HepG2 (cell line): ENCODE results near the gene PRIMPOL. TPM values are rescaled to one million over a fixed set of nuclear protein-coding genes. Genes with fewer than 3 reads are reported as not detected.

Experiments used
- ATAC-seq: fragments of 200-7000 bp; cut with Tn5 transposase; 3 replicates; pipeline ENCODE4 v1.9.1; 2020; ENCODE audit warnings: mild to moderate bottlenecking, moderate library complexity
- BruUV-seq: library from RNA; stranded (reverse); fragments of 400-500 nt; replicated peaks from 2 replicates; lab custom pipeline; 2021; lab: Mats Ljungman, UMichigan
- CTCF ChIA-PET: fragments of 300-600 bp; formaldehyde crosslinking; extraction: SDS; loops from one replicate; lab custom pipeline; 2021; ENCODE audit warnings: low total read pairs, inconsistent platforms, low intra/inter-chr PET ratio; lab: Yijun Ruan, JAX
- POLR2A ChIA-PET: fragments of 350-600 bp; sonication (Branson Sonifier 250); formaldehyde crosslinking; loops from one replicate; lab custom pipeline; 2020; ENCODE audit warnings: antibody characterized with exemption, inconsistent platforms; lab: Yijun Ruan, JAX
- DNase-seq: peaks from one replicate; pipeline ENCODE4 v3.0.0-alpha.2; 2015; ENCODE audit warnings: low spot score
- FAIRE-seq: peaks from 3 replicates; lab custom pipeline; 2011; peaks lifted over from hg19 to GRCh38; lab: Jason Lieb, UNC
- H2AFZ ChIP-seq: one replicate; pipeline ENCODE4 v1.6.1; 2011; ENCODE audit warnings: low read length, inconsistent platforms
- H3K27ac ChIP-seq: fragments of 300-600 bp; 3 replicates; pipeline ENCODE4 v1.8.0; 2011; ENCODE audit warnings: mixed run types, mild to moderate bottlenecking, mixed read lengths, low read length, inconsistent platforms; ENCODE audit not compliant: insufficient read depth; ENCODE audit errors: extremely low read length
- H3K27me3 ChIP-seq, 2 experiments: fragments of 200-600 bp in 1 of 2; 2 replicates in 1 of 2; 3 replicates in 1 of 2; pipeline versions ENCODE4 v1.6.0 to v1.8.0; 2011; ENCODE audit warnings: low read length in 2 of 2, mild to moderate bottlenecking in 2 of 2, moderate library complexity in 2 of 2, inconsistent platforms in 1 of 2; ENCODE audit not compliant: insufficient read depth in 2 of 2, control insufficient read depth in 1 of 2
- H3K36me3 ChIP-seq, 2 experiments: fragments of 200-600 bp in 1 of 2; replicated peaks in 1 of 2; 2 replicates in 1 of 2; 3 replicates in 1 of 2; pipeline versions ENCODE4 v1.5.1 to v1.8.0; 2011; ENCODE audit warnings: low read length in 2 of 2, inconsistent platforms in 1 of 2; ENCODE audit not compliant: insufficient read depth in 2 of 2, control insufficient read depth in 1 of 2
- H3K4me1 ChIP-seq: 2 replicates; pipeline ENCODE4 v1.5.1; 2012; ENCODE audit warnings: low read length, inconsistent platforms; ENCODE audit not compliant: insufficient read depth
- H3K4me2 ChIP-seq: 2 replicates; pipeline ENCODE4 v1.6.0; 2011; ENCODE audit warnings: low read depth, low read length, inconsistent platforms
- H3K4me3 ChIP-seq, 3 experiments: fragments of 200-600 bp in 1 of 3; sonication (generic), shearing (Covaris generic) in 1 of 3; replicated peaks in 1 of 3; 2 replicates each; pipeline ENCODE4 v1.5.1; 2011 to 2016; ENCODE audit warnings: low read length in 3 of 3, inconsistent platforms in 2 of 3, low read depth in 2 of 3, mild to moderate bottlenecking in 2 of 3, control low read depth in 1 of 3, mixed read lengths in 1 of 3; ENCODE audit not compliant: insufficient read depth in 1 of 3
- H3K79me2 ChIP-seq: one replicate; pipeline ENCODE4 v1.6.1; 2011; ENCODE audit warnings: low read length, inconsistent platforms; ENCODE audit not compliant: insufficient read depth
- H3K9ac ChIP-seq: 2 replicates; pipeline ENCODE4 v1.6.0; 2011; ENCODE audit warnings: mild to moderate bottlenecking, low read depth, low read length, inconsistent platforms; ENCODE audit not compliant: insufficient read depth
- H3K9me3 ChIP-seq: 2 replicates; pipeline ENCODE4 v1.5.1; 2012; ENCODE audit warnings: mild to moderate bottlenecking, low read length
- H4K20me1 ChIP-seq: 2 replicates; pipeline ENCODE4 v1.6.0; 2011; ENCODE audit warnings: inconsistent platforms, mild to moderate bottlenecking, low read length, moderate library complexity; ENCODE audit not compliant: insufficient read depth
- BHLHE40 ChIP-seq: IDR thresholded peaks from 2 replicates; pipeline ENCODE4 v1.6.1; 2011; ENCODE audit warnings: low read length, improper control_type of control experiment
- CREM ChIP-seq, 2 experiments: sonication (generic) in 1 of 2; formaldehyde crosslinking in 1 of 2; IDR thresholded peaks; 2 replicates each; pipeline versions ENCODE4 v1.4.0 to v1.6.1; 2016 to 2020; ENCODE audit warnings: antibody characterized with exemption in 1 of 2, mild to moderate bottlenecking in 1 of 2, missing genetic modification reagents in 1 of 2
- ELF3 ChIP-seq: IDR thresholded peaks from 2 replicates; pipeline ENCODE4 v1.6.1; 2016; ENCODE audit warnings: missing genetic modification reagents, missing compliant biosample characterization
- FOSL1 ChIP-seq: sonication (generic); formaldehyde crosslinking; IDR thresholded peaks from 2 replicates; pipeline ENCODE4 v1.9.0; 2021; ENCODE audit warnings: missing genetic modification reagents, borderline replicate concordance
- FOXA1 ChIP-seq, 2 experiments: fragments of 450-650 bp in 1 of 2; sonication (generic) in 1 of 2; formaldehyde crosslinking in 1 of 2; IDR thresholded peaks; 2 replicates each; pipeline versions ENCODE4 v1.4.0 to v1.6.1; 2016 to 2020; ENCODE audit warnings: missing genetic modification reagents in 1 of 2
- HOXD1 ChIP-seq: sonication (generic); formaldehyde crosslinking; IDR thresholded peaks from 2 replicates; pipeline ENCODE4 v1.5.0; 2020; ENCODE audit warnings: missing genetic modification reagents
- MAZ ChIP-seq, 2 experiments: sonication (generic) in 1 of 2; formaldehyde crosslinking in 1 of 2; IDR thresholded peaks; 2 replicates each; pipeline versions ENCODE4 v1.5.0 to v1.6.1; 2012 to 2020; ENCODE audit warnings: low read depth in 2 of 2, mild to moderate bottlenecking in 2 of 2, borderline replicate concordance in 1 of 2, improper control_type of control experiment in 1 of 2, low read length in 1 of 2, missing genetic modification reagents in 1 of 2, moderate library complexity in 1 of 2
- MLLT10 ChIP-seq: sonication (generic); formaldehyde crosslinking; IDR thresholded peaks from 2 replicates; pipeline ENCODE4 v1.4.0; 2020; ENCODE audit warnings: missing genetic modification reagents
- RARG ChIP-seq: sonication (generic); formaldehyde crosslinking; IDR thresholded peaks from 2 replicates; pipeline ENCODE4 v1.4.0; 2020; ENCODE audit warnings: low read depth, mild to moderate bottlenecking, missing genetic modification reagents
- SIN3B ChIP-seq: fragments of 150-350 bp; IDR thresholded peaks from 2 replicates; pipeline ENCODE4 v1.6.1; 2014; ENCODE audit warnings: low read length
- SIX1 ChIP-seq: sonication (generic); formaldehyde crosslinking; IDR thresholded peaks from 2 replicates; pipeline ENCODE4 v1.4.0; 2020; ENCODE audit warnings: missing genetic modification reagents, borderline replicate concordance
- ZBTB40 ChIP-seq, 2 experiments: fragments of 450-650 bp in 1 of 2; sonication (generic) in 1 of 2; formaldehyde crosslinking in 1 of 2; IDR thresholded peaks; 2 replicates each; pipeline versions ENCODE4 v1.6.1 to v1.8.0; 2016 to 2022; ENCODE audit warnings: antibody characterized with exemption in 1 of 2, mild to moderate bottlenecking in 1 of 2, missing genetic modification reagents in 1 of 2
- ZNF883 ChIP-seq: sonication (generic); formaldehyde crosslinking; IDR thresholded peaks from 2 replicates; pipeline ENCODE4 v1.5.1; 2020; ENCODE audit warnings: mild to moderate bottlenecking, missing genetic modification reagents; ENCODE audit errors: not compliant biosample characterization
- WGBS: methylation state at CpG from one replicate; pipeline ENCODE4 v1.1.6; 2017; ENCODE audit warnings: low lambda C conversion rate; 5-methylcytosine and 5-hydroxymethylcytosine counted together
- in situ Hi-C: cut with HindIII; loops from 2 replicates; pipeline ENCODE4 v1.10.0; 2017; ENCODE audit warnings: low pct_unique_long_range_greater_than_20kb; ENCODE audit not compliant: extremely low pct_ligation_motif_present
- intact Hi-C: fragments of 100-400 bp; cut with micrococcal nuclease; formaldehyde crosslinking; loops from one replicate; pipeline ENCODE4 v1.10.0; 2022; ENCODE audit not compliant: unreplicated experiment
- polyA plus RNA-seq, 8 experiments: library from polyadenylated mRNA; depleted of rRNA in 3 of 8; stranded (reverse) in 7 of 8; unstranded in 1 of 8; fragments of >200 nt; fragmentation: Illumina TruSeq in 4 of 8; extraction: Trizol in 4 of 8; gene quantifications; 2 replicates each; pipeline versions ENCODE4 v1.2.1 to v1.2.3, GENCODE V29; 2011 to 2016; ENCODE audit warnings: low read depth in 4 of 8, missing spikeins in 1 of 8, mixed read lengths in 1 of 8; ENCODE audit not compliant: insufficient read depth in 1 of 8
- total RNA-seq, 5 experiments: library from RNA; depleted of rRNA; stranded (reverse); fragments of >200 nt; fragmentation: Illumina TruSeq; extraction: Trizol; gene quantifications; 2 replicates each; pipeline ENCODE4 v1.2.3, GENCODE V29; 2016; ENCODE audit warnings: low read depth in 1 of 5

The PRIMPOL gene
- total and polyA plus RNA-seq, 2 of the 13 experiments (the other 11 are each of a cell fraction or from before 2014, with no cell fraction given), result 7.3 to 11.0 TPM

- WGBS, result 100% methylated on average over 3 of the region's 3 CpGs
- Histone ChIP-seq H3K4me3 (no peak overlapping the region), H3K79me2 (no peaks in the 10 kb centered on the region), H3K9ac (no peak overlapping the region), H2AFZ (no peak overlapping the region), H3K27me3 (no peaks in the 10 kb centered on the region), H3K36me3 (peaks cover 5 to 59% of the 10 kb centered on the region in 2 experiments), H3K9me3 (no peaks in the 10 kb centered on the region), H3K27ac (no peak overlapping the region), H4K20me1 (no peaks in the 10 kb centered on the region), H3K4me2 (no peak overlapping the region), H3K4me1 (no peaks in the 10 kb centered on the region)
- no TSS peak for BruUV-seq
- DNase-seq, result no peak
- intact Hi-C loops, result loop anchor here (5.0 kb wide), 1 partner anchor 986 kb away; no protein-coding TSS in a partner anchor
- ChIA-PET POLR2A (no interaction called here), CTCF (no interaction called here)
- ATAC-seq, result no peak
- FAIRE-seq, result no peak
- in situ Hi-C loops, result no loop called here
- TF ChIP-seq HOXD1 (CRISPR knock-in tag) (no peak), ZBTB40 (IDR thresholded peaks at IDR 0.05) (no peak), ZBTB40 (CRISPR knock-in tag; IDR thresholded peaks at IDR 0.05) (no peak), BHLHE40 (no peak), SIN3B (no peak), FOSL1 (CRISPR knock-in tag) (no peak), RARG (no peak), ZNF883 (CRISPR knock-in tag) (no peak), MLLT10 (CRISPR knock-in tag) (no peak), CREM (IDR thresholded peaks at IDR 0.05) (no peak), CREM (CRISPR knock-in tag; IDR thresholded peaks at IDR 0.05) (no peak), ELF3 (CRISPR knock-in tag) (no peak), SIX1 (no peak), MAZ (IDR thresholded peaks at IDR 0.05; ENCODE audit: borderline replicate concordance, low read depth, low read length) (no peak), MAZ (CRISPR knock-in tag; IDR thresholded peaks at IDR 0.05; ENCODE audit: low read depth) (no peak), FOXA1 (IDR thresholded peaks at IDR 0.05) (no peak), FOXA1 (CRISPR knock-in tag; IDR thresholded peaks at IDR 0.05) (no peak)
These were observed 48.4 kb downstream of the PRIMPOL start for GRCh38 chr4:184697956-184698355.
